M059J (cell line): ENCODE results near the gene MEF2C. TPM values are rescaled to one million over a fixed set of nuclear protein-coding genes. Genes with fewer than 3 reads are reported as not detected.

Experiments
- DNase-seq: peaks from one replicate; pipeline ENCODE4 v3.0.0-alpha.2; 2012; ENCODE audit warnings: low read depth
- total RNA-seq: library from RNA; depleted of rRNA; stranded (reverse); fragments of >200 nt; shearing (Covaris generic); gene quantifications from 2 replicates; pipeline ENCODE4 v1.2.3, GENCODE V29; 2014

MEF2C gene
- total RNA-seq, 1 experiment from 2014 or later, result 7.7 TPM

GRCh38 chr5:88888848-88889188, 5.8 kb upstream of the MEF2C start:
- no peak for DNase-seq

DNA sequence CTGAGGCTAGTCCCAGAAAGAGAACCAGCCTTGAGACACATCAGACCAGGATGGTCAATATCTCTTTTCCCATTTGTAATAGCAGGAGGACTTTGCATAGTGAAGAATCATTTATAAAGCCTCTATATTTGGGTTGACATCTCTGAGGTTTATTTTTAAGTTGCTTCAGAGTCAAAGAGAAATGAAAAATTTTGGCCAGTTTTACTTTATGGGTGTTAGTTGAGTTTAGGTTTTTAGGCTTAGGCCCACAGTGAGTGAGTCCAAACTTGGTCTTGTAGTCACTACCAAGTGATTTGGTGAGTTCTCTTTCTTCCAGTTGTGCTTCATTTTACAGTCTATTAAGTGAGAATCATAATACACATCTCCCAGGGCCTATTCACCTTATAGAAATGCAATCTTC, 5.3 kb upstream of the MEF2C start:
- DNase-seq, result no peak

GRCh38 chr5:88887342-88887741, 4.4 kb upstream of the MEF2C start:
- DNase-seq, result no peak

DNA sequence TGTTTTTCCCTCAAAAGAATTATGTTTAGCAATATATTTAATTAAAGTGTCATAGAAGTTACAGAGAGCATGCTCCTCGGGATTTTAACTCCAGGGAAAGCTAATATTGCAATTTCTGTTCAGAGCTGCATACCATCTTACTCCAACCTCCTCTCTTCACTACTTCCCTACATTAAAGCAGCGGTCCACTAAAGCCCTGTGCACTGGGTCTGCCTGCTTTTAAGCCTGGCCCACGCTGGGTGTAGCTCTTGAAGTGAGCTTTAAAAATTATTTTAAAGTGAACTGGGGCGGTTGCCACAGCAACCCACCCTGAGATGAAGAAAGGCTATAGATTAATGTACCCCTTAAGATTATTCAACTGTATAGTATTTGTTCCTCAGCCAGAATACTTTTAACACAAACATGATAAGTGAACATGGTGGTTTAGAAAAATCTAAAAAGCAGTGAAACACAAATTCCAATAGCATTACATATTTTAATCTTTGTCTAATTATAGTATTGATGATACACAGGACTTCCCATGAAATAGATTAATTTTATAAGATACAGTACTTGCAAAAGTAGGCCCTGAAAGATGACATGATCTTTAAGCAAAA, 3.9 kb upstream of the MEF2C start:
- DNase-seq, result no peak

GRCh38 chr5:88886252-88886651, 3.3 kb upstream of the MEF2C start:
- no peak for DNase-seq

DNA sequence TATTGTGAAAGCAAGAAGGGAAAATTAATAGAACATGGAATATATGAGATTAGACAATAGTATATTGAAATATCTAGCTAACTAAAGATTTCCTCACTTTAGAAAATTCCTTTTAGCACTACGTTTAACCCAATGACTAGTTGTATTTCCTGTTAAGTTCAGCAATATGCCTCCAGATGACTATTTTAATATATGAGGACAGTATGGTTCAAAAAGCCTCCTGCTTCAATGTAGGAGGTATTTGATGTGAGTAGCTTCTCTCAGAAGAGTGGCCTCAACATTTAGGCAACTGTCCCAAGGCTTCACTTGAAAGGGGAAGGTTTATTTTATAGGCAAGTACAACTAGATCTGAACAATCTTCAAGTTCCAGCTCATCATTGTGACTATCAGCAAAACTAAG, 2.0 kb upstream of the MEF2C start:
- no peak for DNase-seq

DNA sequence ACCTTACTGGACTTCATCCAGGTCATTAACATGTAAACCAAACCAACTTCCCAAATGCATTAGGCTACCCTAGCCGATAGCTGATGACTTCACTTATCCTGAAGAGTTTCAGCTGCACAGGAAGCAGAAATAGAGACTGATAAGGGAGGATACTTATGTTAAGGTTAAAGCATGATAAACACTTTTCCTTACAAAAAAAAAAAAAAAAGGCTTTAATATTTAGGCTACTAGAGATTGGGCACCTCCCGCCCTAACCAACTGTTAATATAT, 1.6 kb upstream of the MEF2C start:
- DNase-seq, result peak; percentile 48

DNA sequence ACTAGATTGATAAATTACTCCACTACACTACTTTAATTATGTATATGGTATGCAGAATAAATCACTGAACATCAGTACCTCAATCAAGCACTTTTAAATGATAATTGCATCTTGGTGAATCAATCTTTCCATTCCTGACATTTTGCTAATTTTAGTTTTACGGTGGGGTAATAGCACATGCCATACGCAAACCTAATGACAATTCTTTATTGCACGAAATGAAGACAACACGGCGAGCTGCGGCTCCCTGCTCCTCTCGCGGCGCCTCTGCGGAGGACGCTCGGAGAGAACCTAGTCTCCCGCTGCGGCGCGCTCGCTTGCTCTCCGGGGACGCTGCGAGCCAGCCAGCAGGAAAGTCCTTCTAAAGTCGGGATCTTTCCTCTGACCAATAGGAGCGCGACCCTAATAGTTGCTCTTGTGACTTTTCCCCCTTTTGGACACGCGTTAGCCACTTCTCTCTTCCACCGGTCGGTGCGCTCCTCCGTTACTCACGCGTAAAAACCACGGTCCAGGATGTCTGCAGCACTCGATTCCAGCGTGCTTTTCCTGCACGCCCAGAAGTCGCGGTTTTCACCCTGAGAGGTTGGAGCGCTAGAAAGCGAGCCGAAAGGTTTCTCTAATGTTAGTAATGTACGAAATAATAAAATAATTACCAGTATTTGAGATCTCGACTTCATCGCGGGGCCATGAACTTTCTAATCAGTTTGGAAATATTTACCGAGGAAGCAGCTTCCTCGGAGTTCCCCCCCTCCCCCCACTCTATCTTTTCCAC, 1.0 kb upstream of the MEF2C start:
- DNase-seq, result peak; percentile 77

GRCh38 chr5:88882276-88883038, 527 bp downstream of the MEF2C start:
- peak; percentile 17 for DNase-seq

DNA sequence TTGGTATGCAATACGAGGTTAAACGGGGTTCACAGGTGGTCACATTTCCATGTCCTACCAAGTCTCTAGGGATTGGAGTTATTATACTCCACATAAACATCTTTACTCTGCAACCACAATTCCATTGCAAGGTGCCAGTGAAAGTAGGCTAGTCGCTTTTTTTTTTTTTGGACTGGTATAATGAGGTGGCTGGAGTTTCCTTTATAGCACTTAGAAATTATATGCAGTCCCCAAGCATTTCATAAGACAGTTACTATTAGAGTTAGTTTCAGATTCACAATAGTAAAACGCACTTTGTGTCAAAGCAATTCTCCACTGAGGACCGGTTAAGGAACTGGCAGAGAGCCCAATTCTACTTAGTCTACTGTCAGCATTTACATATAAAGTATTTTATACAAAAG, 1.4 kb downstream of the MEF2C start:
- DNase-seq, result peak; percentile 42

DNA sequence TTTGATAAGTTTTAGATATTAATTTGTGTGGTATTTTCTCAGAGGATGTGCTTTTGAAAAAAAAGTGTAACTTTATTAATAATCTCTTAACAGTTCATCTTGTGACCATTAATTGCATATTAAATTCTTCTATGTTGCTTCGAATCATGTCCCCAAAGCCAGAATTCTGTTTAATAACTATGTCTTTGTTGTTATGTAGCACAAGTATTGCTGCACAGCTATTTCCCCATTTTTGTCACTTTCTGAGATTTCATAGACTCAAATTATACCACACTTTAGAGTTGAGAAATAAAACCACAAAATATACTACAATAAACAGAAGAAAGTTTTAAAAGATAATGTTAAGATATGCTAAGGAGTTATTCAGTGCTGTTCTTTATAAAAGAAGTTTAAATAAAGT, 2.8 kb downstream of the MEF2C start:
- DNase-seq, result no peak

DNA sequence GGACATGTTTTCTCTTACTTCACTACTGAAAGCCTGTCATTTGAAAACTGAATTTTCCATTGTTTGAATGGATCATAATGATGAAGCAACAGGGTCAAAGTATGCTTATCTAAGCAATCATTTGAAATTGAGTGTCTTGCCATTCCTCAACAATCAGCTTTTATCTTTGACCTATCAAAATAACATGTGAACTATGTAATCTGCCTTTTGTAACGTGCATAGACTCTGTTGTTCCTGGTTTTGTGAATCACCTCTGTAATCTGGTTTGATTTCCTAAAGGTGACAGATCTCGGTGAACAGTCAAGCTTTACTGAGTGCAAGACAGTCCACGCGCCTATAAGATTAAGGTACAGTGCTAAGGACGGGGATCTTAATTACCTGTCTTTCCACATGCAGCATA, 3.3 kb downstream of the MEF2C start:
- DNase-seq, result no peak

GRCh38 chr5:88878976-88879375, 4.0 kb downstream of the MEF2C start:
- peak; percentile 23 for DNase-seq

- DNase-seq, result no peak
Measured at GRCh38 chr5:88877826-88878225, 5.2 kb downstream of the MEF2C start.

DNA sequence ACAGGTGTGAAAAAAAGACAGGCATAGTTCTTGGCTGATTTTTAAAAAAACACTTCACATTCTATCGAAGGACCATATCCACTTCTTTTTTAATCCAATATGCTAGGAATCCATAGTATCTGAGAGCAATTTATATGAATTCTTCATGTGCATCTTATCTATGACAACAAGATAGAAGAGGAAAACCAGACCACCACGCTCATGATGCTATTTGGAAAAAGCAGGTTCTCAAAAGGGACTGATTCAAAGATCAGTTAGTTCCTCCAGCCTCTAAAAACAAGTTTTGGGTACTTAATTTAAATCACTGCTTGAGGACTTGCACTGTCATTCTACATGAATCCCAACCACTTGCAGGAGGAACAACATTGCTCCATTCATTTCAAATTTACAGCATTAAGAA, 6.3 kb downstream of the MEF2C start:
- DNase-seq, result no peak

- peak; percentile 51 for DNase-seq
Measured at GRCh38 chr5:88875341-88876234, 7.4 kb downstream of the MEF2C start.

GRCh38 chr5:88873447-88873846, 9.5 kb downstream of the MEF2C start:
- no peak for DNase-seq

GRCh38 chr5:88872971-88873370, 10.0 kb downstream of the MEF2C start:
- DNase-seq, result no peak

- DNase-seq, result no peak
Measured at GRCh38 chr5:88870285-88870684, 12.7 kb downstream of the MEF2C start.

DNA sequence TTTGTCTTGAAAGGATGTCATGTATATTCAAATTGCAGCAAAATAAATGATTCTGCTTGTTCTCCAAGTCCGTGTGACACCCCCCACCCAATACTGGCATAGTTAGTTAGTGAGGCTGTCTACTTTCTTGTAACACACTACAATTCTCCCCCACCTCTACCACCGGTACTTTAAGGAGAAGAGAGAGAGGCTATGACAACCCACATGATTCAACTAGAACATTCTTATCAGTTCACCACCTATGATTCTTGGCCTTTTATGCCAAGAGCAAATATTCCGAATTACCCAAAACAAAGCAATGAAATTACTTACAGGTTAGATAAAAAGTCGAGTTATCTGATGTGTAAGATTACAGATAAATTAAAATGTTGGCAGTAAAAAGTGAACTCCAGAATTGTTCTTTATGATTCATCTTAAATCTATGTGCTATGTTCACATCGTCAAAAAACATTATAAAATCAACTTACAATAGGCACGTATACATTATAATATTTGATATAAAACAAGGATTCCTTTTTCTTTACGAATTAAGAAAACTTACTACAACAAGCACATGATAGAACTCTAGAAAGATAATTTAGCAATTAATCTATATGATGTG, 14.4 kb downstream of the MEF2C start:
- no peak for DNase-seq

DNA sequence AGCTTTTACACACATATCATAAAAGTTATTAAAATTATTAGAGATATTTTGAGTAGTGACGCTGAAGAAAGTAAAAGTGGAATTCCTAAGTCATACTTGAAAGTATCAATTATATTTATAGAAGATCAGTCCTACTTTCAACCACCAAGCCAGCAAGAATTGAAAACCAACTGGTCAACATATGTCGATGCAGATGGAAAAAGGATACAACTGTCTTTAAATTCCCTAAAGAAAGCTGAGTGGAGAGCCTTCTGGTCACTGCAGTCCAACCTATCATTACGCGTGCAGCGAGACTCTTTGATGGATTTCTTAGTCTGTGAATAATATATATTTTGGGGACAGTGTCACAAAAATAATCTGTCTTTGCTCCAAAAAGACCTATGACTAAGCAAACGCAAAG, 15.3 kb downstream of the MEF2C start:
- no peak for DNase-seq

GRCh38 chr5:88863523-88863922, 19.5 kb downstream of the MEF2C start:
- no peak for DNase-seq
